Activated CD4-positive, alpha-beta T cell treated with anti-CD3 and anti-CD28 coated beads for 48 hours (primary cell): ENCODE measurements around the gene ASIC4.

Experiments used
- DNase-seq: peaks from one replicate; pipeline ENCODE4 v3.0.0-alpha.2; 2020

ASIC4 gene

GRCh38 chr2:219514196-219514761, at the start of gene ASIC4:
Gene ASIC4 (plus strand): TSS chr2:219514482. CDS start chr2:219514725, 243 bp downstream.
- no peak for DNase-seq

- DNase-seq: no peak
These were observed 48.4 kb upstream of the ASIC4 start for GRCh38 chr2:219465659-219466561.

GRCh38 chr2:219466816-219467735, 47.2 kb upstream of the ASIC4 start:
- DNase-seq: no peak

GRCh38 chr2:219467736-219468075, 46.6 kb upstream of the ASIC4 start:
- no peak for DNase-seq

GRCh38 chr2:219468410-219469185, 45.7 kb upstream of the ASIC4 start:
- no peak for DNase-seq

- no peak for DNase-seq
These were observed 45.0 kb upstream of the ASIC4 start for GRCh38 chr2:219469186-219469724.

- no peak for DNase-seq
These were observed 43.9 kb upstream of the ASIC4 start for GRCh38 chr2:219470429-219470828.

- no peak for DNase-seq
These were observed 42.6 kb upstream of the ASIC4 start for GRCh38 chr2:219471476-219472371.

- no peak for DNase-seq
These were observed 41.6 kb upstream of the ASIC4 start for GRCh38 chr2:219472629-219473187.

- no peak for DNase-seq
These were observed 40.8 kb upstream of the ASIC4 start for GRCh38 chr2:219473511-219473910.

- DNase-seq: no peak
These were observed 39.8 kb upstream of the ASIC4 start for GRCh38 chr2:219474285-219475060.

- DNase-seq: no peak
These were observed 39.0 kb upstream of the ASIC4 start for GRCh38 chr2:219475278-219475677.

GRCh38 chr2:219475697-219476651, 38.3 kb upstream of the ASIC4 start:
- DNase-seq: peak; percentile 81

GRCh38 chr2:219476652-219477151, 37.6 kb upstream of the ASIC4 start:
- DNase-seq: no peak

GRCh38 chr2:219477179-219477578, 37.1 kb upstream of the ASIC4 start:
- no peak for DNase-seq

- DNase-seq: no peak
These were observed 36.5 kb upstream of the ASIC4 start for GRCh38 chr2:219477815-219478214.

- DNase-seq: no peak
These were observed 35.4 kb upstream of the ASIC4 start for GRCh38 chr2:219478916-219479315.

- no peak for DNase-seq
These were observed 34.3 kb upstream of the ASIC4 start for GRCh38 chr2:219480004-219480403.
